PC-3 (cell line): ENCODE results near the gene YLPM1. TPM values are rescaled to one million over a fixed set of nuclear protein-coding genes. Genes with fewer than 3 reads are reported as not detected.

Experiments
- ATAC-seq: fragments of 200-7000 bp; cut with Tn5 transposase; 2 replicates; pipeline ENCODE4 v1.9.1; 2020; ENCODE audit warnings: mild to moderate bottlenecking, moderate library complexity
- BruUV-seq: library from RNA; stranded (reverse); fragments of 400-500 nt; replicated peaks from 2 replicates; lab custom pipeline; 2021; lab: Mats Ljungman, UMichigan
- CTCF ChIA-PET: fragments of 300-600 bp; sonication (Branson Sonifier 250); formaldehyde crosslinking; loops from one replicate; lab custom pipeline; 2022; ENCODE audit warnings: antibody characterized with exemption; lab: Charles Lee
- POLR2A ChIA-PET: fragments of 300-600 bp; sonication (Branson Sonifier 250); formaldehyde crosslinking; loops from one replicate; lab custom pipeline; 2022; ENCODE audit warnings: antibody characterized with exemption; ENCODE audit not compliant: unreplicated experiment; lab: Charles Lee
- DNase-seq: peaks from one replicate; pipeline ENCODE4 v3.0.0-alpha.2; 2015
- H2AFZ ChIP-seq: fragments of 300-600 bp; sonication (generic); 2 replicates; pipeline ENCODE4 v1.6.0; 2016; ENCODE audit warnings: antibody characterized with exemption, low read length
- H3F3A ChIP-seq: fragments of 300-600 bp; sonication (generic); one replicate; pipeline ENCODE4 v1.6.0; 2017; ENCODE audit warnings: antibody characterized with exemption, low read length, control low read depth, mild to moderate bottlenecking; ENCODE audit not compliant: unreplicated experiment
- H3K27ac ChIP-seq: fragments of 300-600 bp; sonication (generic); 2 replicates; pipeline ENCODE4 v1.5.1; 2016; ENCODE audit warnings: mild to moderate bottlenecking, low read length
- H3K27me3 ChIP-seq: fragments of 300-600 bp; sonication (generic); 2 replicates; pipeline ENCODE4 v1.6.1; 2016; ENCODE audit warnings: low read length, mixed read lengths
- H3K36me3 ChIP-seq: fragments of 300-600 bp; sonication (generic); 2 replicates; pipeline ENCODE4 v1.6.1; 2016; ENCODE audit warnings: low read depth, mixed run types, low read length, mixed read lengths
- H3K4me1 ChIP-seq: fragments of 300-600 bp; sonication (generic); 2 replicates; pipeline ENCODE4 v1.5.1; 2016; ENCODE audit warnings: low read length; ENCODE audit not compliant: insufficient read depth
- H3K4me2 ChIP-seq: fragments of 300-600 bp; sonication (generic); 2 replicates; pipeline ENCODE4 v1.6.0; 2016; ENCODE audit warnings: low read length
- H3K4me3 ChIP-seq: fragments of 300-600 bp; sonication (generic); 2 replicates; pipeline ENCODE4 v1.5.1; 2016; ENCODE audit warnings: mild to moderate bottlenecking, low read length, mixed read lengths
- H3K79me2 ChIP-seq: fragments of 300-600 bp; sonication (generic); 2 replicates; pipeline ENCODE4 v1.6.1; 2017; ENCODE audit warnings: low read length, mixed read lengths
- H3K9ac ChIP-seq: fragments of 300-600 bp; sonication (generic); 2 replicates; pipeline ENCODE4 v1.6.0; 2016; ENCODE audit warnings: mild to moderate bottlenecking, low read length
- H3K9me2 ChIP-seq: fragments of 300-600 bp; sonication (generic); replicated peaks from 2 replicates; pipeline ENCODE4 v1.6.1; 2016; ENCODE audit warnings: mixed run types, low read length, mixed read lengths
- H3K9me3 ChIP-seq: fragments of 300-600 bp; sonication (generic); 2 replicates; pipeline ENCODE4 v1.6.1; 2016; ENCODE audit warnings: low read length, mixed read lengths
- H4K20me1 ChIP-seq: fragments of 300-600 bp; sonication (generic); 2 replicates; pipeline ENCODE4 v1.6.1; 2016; ENCODE audit warnings: low read length, mixed read lengths
- CTCF ChIP-seq: fragments of 300-600 bp; sonication (generic); conservative IDR thresholded peaks from 2 replicates; pipeline ENCODE4 v1.5.1; 2017; ENCODE audit warnings: antibody characterized with exemption, low read depth, mild to moderate bottlenecking, low read length
- EZH2 ChIP-seq: fragments of 300-600 bp; sonication (generic); IDR thresholded peaks from one replicate; pipeline ENCODE4 v1.6.1; 2017; ENCODE audit warnings: antibody characterized with exemption, mild to moderate bottlenecking, low read length; ENCODE audit not compliant: unreplicated experiment
- EZH2phosphoT487 ChIP-seq: fragments of 300-600 bp; sonication (generic); IDR thresholded peaks from 2 replicates; pipeline ENCODE4 v1.6.1; 2018; ENCODE audit warnings: mild to moderate bottlenecking, antibody characterized with exemption, low read length, borderline replicate concordance
- intact Hi-C: fragments of 100-400 bp; cut with micrococcal nuclease; formaldehyde crosslinking; loops from 2 replicates; pipeline ENCODE4 v1.9.0; 2023
- total RNA-seq: library from RNA; depleted of rRNA; stranded (reverse); fragments of >200 nt; gene quantifications from 2 replicates; pipeline ENCODE4 v1.2.3, GENCODE V29; 2014

The YLPM1 gene
- total RNA-seq, 1 experiment from 2014 or later: 25.1 TPM

DNA sequence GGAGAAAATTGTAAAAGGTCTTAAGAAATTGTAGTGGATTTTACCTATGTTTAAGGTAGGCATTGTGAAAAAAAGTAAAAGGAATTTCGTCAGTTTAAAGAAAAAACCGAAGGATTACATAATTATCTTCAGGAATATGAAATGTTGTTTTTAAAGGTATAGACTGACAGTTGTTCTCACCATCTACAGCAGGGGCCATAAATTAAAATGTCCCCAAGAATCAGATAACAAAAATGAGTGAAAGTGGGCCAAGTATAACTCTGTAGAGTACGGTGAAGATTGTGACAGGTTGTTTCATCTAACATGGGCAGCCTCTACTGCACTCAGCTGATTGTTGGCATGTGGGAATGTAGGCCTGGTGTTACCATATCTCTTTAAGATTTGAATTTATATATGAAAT, 38.3 kb downstream of the YLPM1 start:
- POLR2A ChIA-PET: no interaction called here
- peaks cover 20% of the 10 kb centered on the region; the same call in 1 of the 2 replicates for H3K36me3 ChIP-seq

DNA sequence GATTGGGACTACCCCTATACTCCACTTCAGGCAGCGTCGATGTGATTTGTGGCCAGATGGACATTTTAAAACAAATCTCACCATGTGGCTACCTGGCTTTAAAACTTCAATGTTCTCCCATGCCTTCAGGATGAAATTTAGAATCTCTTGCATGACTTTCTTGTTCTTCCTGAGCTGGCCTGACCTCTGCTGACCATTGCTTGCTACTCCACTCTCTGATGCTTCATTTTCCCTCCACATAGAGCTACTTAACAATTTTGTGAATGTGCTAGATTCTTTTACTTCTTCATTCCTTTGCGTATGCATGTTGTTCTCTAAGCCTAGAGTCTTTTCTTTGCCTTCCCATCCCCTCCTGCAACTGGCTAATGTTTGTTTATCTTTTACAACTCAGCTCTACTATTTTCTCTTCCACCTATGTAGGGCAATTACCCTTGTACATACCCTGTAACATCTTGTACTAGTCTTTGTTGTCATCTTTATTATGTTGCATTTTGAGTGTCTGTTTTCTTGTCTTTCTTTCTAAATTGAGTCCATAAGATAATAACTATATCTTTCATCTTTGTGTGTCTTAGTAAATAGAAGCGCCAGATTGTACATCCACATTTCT, 41.2 kb downstream of the YLPM1 start:
- H3K9me2 ChIP-seq: no peaks in the 10 kb centered on the region
- no peaks in the 10 kb centered on the region for H3F3A ChIP-seq
- TF ChIP-seq EZH2: no peak
- TF ChIP-seq EZH2phosphoT487: no peak
- peak; percentile 81 for TF ChIP-seq CTCF
- H3K4me1 ChIP-seq: no peaks in the 10 kb centered on the region
- no TSS peak for BruUV-seq
- DNase-seq: peak; percentile 64
- H3K4me2 ChIP-seq: no peak overlapping the region
- H3K27me3 ChIP-seq: no peaks in the 10 kb centered on the region
- H3K9ac ChIP-seq: no peak overlapping the region
- POLR2A ChIA-PET: interaction anchor here (0.6 kb wide), 1 partner anchor 195 kb away, joined by 8 read pairs; no protein-coding TSS in a partner anchor
- H4K20me1 ChIP-seq: no peaks in the 10 kb centered on the region
- peak; percentile 71 for ATAC-seq
- intact Hi-C loops: loop anchor here (1.0 to 2.0 kb wide), 2 partner anchors 195 to 304 kb away; no protein-coding TSS in a partner anchor
- H3K79me2 ChIP-seq: no peaks in the 10 kb centered on the region
- H3K9me3 ChIP-seq: no peaks in the 10 kb centered on the region
- no peak overlapping the region for H3K27ac ChIP-seq
- H2AFZ ChIP-seq: no peak overlapping the region
- H3K4me3 ChIP-seq: no peak overlapping the region
- CTCF ChIA-PET: interaction anchor here (0.6 to 1.8 kb wide), 9 partner anchors 70 to 302 kb away, joined by 3 to 27 read pairs (median 4); no protein-coding TSS in a partner anchor
- peaks cover 21% of the 10 kb centered on the region; the same call in 1 of the 2 replicates for H3K36me3 ChIP-seq

More for the DNA sequence above, 38.3 kb downstream of the YLPM1 start:
- Histone ChIP-seq H3K4me3 (no peak overlapping the region), H3K79me2 (no peaks in the 10 kb centered on the region), H3K9me2 (no peaks in the 10 kb centered on the region), H3K9ac (no peak overlapping the region), H3K4me1 (no peaks in the 10 kb centered on the region), H3K27ac (no peak overlapping the region), H3F3A (no peaks in the 10 kb centered on the region), H2AFZ (no peak overlapping the region), H3K4me2 (no peak overlapping the region), H4K20me1 (no peaks in the 10 kb centered on the region), H3K27me3 (no peaks in the 10 kb centered on the region), H3K9me3 (no peaks in the 10 kb centered on the region)
- DNase-seq (no peak), ATAC-seq (no peak)
- BruUV-seq: no TSS peak
- CTCF ChIA-PET: interaction anchor here (0.6 kb wide), 1 partner anchor 37 kb away, joined by 3 read pairs; no protein-coding TSS in a partner anchor
- TF ChIP-seq EZH2 (no peak), EZH2phosphoT487 (no peak)
- intact Hi-C loops: no loop called here

- Histone ChIP-seq H4K20me1 (no peaks in the 10 kb centered on the region), H3K9me3 (no peaks in the 10 kb centered on the region), H3F3A (no peaks in the 10 kb centered on the region), H3K36me3 (peaks cover 38% of the 10 kb centered on the region), H3K9ac (no peak overlapping the region), H3K27me3 (no peaks in the 10 kb centered on the region), H3K4me1 (no peaks in the 10 kb centered on the region), H3K4me3 (no peak overlapping the region), H3K27ac (no peak overlapping the region), H2AFZ (no peak overlapping the region), H3K9me2 (no peaks in the 10 kb centered on the region), H3K4me2 (no peak overlapping the region), H3K79me2 (no peaks in the 10 kb centered on the region)
- intact Hi-C loops: no loop called here
- no peak for DNase-seq
- TF ChIP-seq EZH2: no peak
- TF ChIP-seq CTCF: no peak
- TF ChIP-seq EZH2phosphoT487: no peak
- ChIA-PET POLR2A (no interaction called here), CTCF (no interaction called here)
- no peak for ATAC-seq
- BruUV-seq: no TSS peak
These were observed 44.9 kb downstream of the YLPM1 start for GRCh38 chr14:74807853-74808545.
